Peyer's patch (tissue), 4 donors: ENCODE measurements around the gene REN.

Experiments used
- CTCF ChIP-seq, 6 experiments: fragments of 450-650 bp in 4 of 6; fragments of 200-600 bp in 2 of 6; sonication (generic) in 1 of 6; IDR thresholded peaks; one replicate each; pipeline ENCODE4 v1.5.1; 2017 to 2019; ENCODE audit warnings: antibody characterized with exemption in 6 of 6, mild to moderate bottlenecking in 3 of 6, moderate library complexity in 1 of 6
- POLR2A ChIP-seq, 2 donors: fragments of 450-650 bp; IDR thresholded peaks; one replicate each; pipeline ENCODE4 v1.5.1; 2017; ENCODE audit warnings: antibody characterized with exemption in 2 of 2, mild to moderate bottlenecking in 2 of 2, moderate library complexity in 2 of 2

- TF ChIP-seq CTCF (IDR thresholded peaks at IDR 0.05) (no peak), POLR2A (IDR thresholded peaks at IDR 0.05) (no peak)
These were observed 11.0 kb upstream of the REN start for GRCh38 chr1:204177133-204177532.
